Measurements from ENCODE around the gene RAD52.

The RAD52 gene

DNA sequence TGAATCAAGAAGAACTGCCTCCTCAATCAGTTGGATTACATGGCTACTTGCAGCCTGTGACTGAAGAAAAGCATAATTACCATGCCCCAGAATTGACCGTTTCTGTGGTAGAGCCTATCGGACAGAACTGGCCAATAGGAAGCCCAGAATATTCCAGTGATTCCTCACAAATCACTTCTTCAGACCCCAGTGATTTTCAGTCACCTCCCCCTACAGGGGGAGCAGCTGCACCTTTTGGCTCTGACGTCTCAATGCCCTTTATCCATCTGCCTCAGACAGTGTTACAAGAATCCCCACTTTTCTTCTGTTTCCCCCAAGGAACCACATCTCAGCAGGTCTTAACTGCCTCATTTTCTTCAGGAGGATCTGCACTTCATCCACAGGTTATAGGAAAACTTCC lies 80.8 kb downstream of the RAD52 start:
- DNase-seq (ENCODE audit: low spot score): no peak

DNA sequence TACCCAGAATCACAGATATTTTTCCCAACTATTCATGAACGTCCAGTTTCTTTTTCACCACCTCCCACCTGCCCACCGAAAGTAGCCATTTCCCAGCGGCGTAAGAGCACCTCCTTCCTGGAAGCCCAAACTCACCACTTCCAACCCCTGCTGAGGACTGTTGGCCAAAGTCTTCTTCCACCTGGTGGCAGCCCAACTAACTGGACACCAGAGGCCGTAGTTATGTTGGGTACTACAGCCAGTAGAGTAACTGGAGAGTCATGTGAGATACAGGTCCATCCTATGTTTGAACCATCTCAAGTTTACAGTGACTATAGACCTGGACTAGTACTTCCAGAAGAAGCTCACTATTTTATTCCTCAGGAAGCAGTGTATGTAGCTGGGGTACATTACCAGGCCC lies 81.6 kb downstream of the RAD52 start:
- no peak for DNase-seq (ENCODE audit: low spot score)

DNA sequence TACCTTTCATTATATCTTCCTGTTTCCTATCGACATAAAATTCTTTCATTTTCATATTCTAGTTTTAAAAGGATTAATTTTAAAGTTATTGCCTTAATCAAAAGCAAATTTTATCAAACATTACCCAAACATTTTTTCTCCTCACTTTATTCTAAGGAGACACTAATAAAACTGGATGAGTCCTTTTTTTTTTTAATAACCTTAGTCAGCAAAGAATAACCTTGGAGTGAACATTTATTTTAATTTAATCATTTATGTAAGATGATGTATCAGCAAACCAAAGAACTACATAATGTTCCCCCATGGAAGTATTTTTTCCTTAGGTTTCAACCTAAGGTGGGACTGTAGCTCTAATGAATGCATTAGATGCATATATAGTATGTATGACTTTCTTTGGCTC lies 83.9 kb downstream of the RAD52 start:
- DNase-seq (ENCODE audit: low spot score): no peak

DNA sequence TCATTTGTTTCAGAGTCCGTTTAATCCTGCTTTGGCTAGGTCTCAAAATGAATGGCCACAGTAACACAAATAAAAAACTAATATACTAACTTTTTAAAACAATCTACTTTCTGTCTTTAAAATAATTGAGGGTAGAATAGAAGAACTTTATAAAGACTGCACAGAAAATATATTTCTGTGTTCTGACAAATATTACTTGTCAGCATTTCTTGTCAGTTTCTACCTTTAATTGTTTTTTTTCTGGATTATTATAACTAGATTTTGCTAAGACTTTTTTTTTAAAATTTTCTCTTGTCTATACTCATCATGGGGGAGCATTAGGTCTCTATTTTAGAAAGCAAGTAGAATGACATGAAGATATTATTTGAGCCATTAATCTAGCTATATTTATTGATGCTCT lies 86.2 kb downstream of the RAD52 start:
- DNase-seq (ENCODE audit: low spot score): no peak

DNA sequence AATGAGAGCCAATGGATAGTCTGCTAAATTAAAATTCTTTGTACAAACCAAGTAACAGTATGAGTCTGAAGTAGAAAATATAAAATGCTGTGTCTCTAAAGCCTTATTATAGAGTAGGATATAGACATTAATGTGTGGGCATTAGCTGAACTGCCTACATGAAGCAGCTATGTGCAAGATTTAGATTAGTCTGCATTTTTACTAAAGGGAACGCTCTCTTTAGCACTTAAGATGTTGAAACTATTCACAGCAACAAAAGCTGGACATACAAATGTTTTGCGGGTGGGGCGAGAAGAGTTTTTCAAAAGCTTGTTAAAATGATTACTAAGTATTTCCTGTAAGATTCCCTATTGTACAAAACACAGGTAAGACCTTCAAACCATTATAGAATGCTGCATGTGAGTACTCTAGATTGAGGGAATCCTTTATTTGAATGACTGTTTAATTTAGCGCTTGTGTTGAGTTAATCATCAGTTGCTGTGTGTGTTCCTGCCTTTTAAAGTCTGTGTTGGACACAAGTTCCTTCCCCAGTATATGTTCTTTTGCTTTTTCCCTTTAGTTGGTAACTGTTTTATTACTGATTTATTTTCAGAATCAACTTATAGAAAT lies 87.1 kb downstream of the RAD52 start:
- no peak for DNase-seq (ENCODE audit: low spot score)

All from hematopoietic multipotent progenitor cell treated with erythropoietin and hydrocortisone succinate and interleukin-3 and kit ligand, for 17 days (in vitro differentiated cells).